ENCODE data around the gene VSIR.

GRCh38 chr10:71718165-71718698, 55.1 kb downstream of the VSIR start:
- TF ChIP-seq CTCF (conservative IDR thresholded peaks at IDR 0.05; ENCODE audit: low read length) = no peak
- no peak for TF ChIP-seq EZH2phosphoT487 (IDR thresholded peaks at IDR 0.05; ENCODE audit: borderline replicate concordance)
